ENCODE measurements around the gene HDAC4.

GRCh38 chr2:239138610-239139009, 262.2 kb downstream of the HDAC4 start:
- TF ChIP-seq FOXP4 (CRISPR knock-in tag; IDR thresholded peaks at IDR 0.05; ENCODE audit: borderline replicate concordance) (no peak), ZNF133 (CRISPR knock-in tag; IDR thresholded peaks at IDR 0.05) (no peak), ZNF3 (CRISPR knock-in tag; IDR thresholded peaks at IDR 0.05) (no peak), TRIM28 (IDR thresholded peaks at IDR 0.05) (no peak), SRSF9 (IDR thresholded peaks at IDR 0.05; ENCODE audit: borderline replicate concordance, low read depth, low read length) (no peak), RAD51 (IDR thresholded peaks at IDR 0.05; ENCODE audit: borderline replicate concordance, low read depth) (no peak), POLR2A (conservative IDR thresholded peaks at IDR 0.05) (no peak), CTCF (IDR thresholded peaks at IDR 0.05 in 2 of 3, conservative IDR thresholded peaks at IDR 0.05 in 1 of 3; ENCODE audit: insufficient read depth in 2 of 3, low read depth in 1 of 3, low read length in 3 of 3) (no peak)
